Activated T-helper 1 cell treated with anti-CD3 and anti-CD28 coated beads, Interleukin-2, amount 50 U/mL, for 16 hours (primary cell): ENCODE data around the gene S100A6.
A peak's percentile ranks its signal among the peaks of the same experiment; 100 is the strongest.
"Not testable (repeated sequence)": the region's sequence is repeated elsewhere in the genome, so short reads cannot be mapped to it uniquely, and the experiment has no call there.

Experiments used
- DNase-seq, 2 donors: peaks; one replicate each; pipeline ENCODE4 v3.0.0-alpha.2; 2020; ENCODE audit warnings: low read depth in 1 of 2, low spot score in 1 of 2

Gene S100A6

GRCh38 chr1:153531638-153532037 is 4.2 kb downstream of the S100A6 start:
- DNase-seq, result no peak

DNA sequence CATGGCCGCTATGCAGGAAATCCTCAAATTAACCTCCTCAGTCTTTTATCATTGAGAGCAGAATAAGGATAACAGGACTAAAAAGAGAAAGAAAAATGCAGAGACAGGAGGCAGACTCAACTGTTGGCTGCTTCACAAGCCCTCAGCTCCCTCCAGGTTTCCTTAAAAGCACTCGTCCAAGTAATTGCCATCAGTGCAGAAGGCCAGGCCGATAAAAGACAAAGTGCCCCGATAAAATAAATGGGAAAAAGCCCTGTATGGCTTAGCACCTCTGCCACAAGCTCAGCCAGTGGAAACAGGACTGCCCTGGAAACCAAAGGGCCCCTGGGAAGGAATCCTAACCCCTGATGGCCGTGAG is 8.1 kb downstream of the S100A6 start:
- no peak for DNase-seq

GRCh38 chr1:153527023-153527682 is 8.6 kb downstream of the S100A6 start:
- DNase-seq, result no peak

DNA sequence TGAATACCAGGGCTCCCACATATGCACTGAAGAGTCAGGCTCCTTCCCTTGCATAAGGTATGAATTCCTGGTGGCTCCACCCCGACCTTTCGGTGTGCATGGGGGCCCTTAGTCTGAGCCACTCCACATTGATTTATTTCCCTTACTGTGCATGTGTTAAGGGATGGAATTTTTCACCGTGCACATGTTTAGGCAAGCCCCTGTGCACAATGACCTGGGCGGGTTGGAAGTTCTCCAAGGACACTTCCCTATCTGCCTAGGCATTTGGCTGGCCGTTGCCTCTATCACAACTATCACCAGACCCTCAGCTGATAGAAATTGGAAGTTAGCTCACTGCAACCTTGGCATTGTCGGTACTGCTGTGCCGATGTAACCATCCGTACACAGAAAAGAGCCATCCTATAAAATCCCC is 9.7 kb downstream of the S100A6 start:
- no peak for DNase-seq

DNA sequence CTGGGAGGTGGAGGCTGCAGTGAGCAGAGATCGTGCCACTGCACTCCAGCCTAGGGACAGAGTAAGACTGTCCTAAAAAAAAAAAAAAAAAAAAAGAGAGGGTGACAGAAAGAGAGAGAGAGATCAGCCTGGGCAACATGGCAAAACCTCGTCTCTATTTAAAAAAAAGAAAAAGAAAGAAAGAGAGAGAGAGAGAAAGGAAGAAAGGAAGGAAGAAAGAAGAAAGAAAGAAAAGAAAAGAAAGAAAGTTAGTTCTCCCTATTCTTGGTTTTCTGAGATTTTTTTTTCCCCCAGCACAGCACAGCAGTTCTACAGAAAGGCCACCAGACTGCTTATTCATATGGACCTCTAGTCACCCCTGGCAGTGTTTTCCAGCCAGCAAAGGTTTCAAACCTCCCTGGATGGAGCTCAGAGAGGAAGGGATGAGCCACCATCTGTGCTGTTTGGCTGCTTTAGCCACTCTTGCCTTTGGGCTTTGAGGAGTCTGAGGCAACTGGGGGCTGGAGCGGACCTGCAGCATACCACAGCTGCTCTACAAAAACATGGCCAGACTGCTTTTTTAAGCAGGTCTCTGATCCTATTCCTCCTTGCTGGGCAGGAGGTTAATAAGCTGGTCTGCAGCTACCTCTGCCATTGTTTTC is 10.6 kb downstream of the S100A6 start:
- DNase-seq, result no peak

DNA sequence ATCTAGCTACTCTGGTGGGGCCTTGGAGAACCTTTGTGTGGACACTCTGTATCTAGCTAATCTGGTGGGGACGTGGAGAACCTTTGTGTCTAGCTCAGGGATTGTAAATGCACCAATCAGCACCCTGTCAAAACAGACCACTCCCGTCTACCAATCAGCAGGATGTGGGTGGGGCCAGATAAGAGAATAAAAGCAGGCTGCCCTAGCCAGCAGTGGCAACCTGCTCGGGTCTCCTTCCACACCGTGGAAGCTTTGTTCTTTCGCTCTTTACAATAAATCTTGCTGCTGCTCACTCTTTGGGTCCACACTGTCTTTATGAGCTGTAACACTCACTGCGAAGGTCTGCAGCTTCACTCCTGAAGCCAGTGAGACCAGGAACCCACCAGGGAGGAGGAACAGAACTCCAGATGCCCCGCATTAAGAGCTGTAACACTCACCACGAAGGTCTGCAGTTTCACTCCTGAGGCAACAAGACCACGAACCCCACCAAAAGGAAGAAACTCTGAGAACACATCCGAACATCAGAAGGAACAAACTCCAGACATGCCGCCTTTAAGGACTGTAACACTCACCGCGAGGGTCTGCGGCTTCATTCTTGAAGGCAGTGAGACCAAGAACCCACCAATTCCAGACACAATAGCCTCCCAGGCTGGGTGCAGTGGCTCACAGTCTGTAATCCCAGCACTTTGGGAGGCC is 13.3 kb downstream of the S100A6 start:
- DNase-seq, result not testable (repeated sequence)

GRCh38 chr1:153521808-153522207 is 14.0 kb downstream of the S100A6 start:
- DNase-seq, result not testable (repeated sequence)

DNA sequence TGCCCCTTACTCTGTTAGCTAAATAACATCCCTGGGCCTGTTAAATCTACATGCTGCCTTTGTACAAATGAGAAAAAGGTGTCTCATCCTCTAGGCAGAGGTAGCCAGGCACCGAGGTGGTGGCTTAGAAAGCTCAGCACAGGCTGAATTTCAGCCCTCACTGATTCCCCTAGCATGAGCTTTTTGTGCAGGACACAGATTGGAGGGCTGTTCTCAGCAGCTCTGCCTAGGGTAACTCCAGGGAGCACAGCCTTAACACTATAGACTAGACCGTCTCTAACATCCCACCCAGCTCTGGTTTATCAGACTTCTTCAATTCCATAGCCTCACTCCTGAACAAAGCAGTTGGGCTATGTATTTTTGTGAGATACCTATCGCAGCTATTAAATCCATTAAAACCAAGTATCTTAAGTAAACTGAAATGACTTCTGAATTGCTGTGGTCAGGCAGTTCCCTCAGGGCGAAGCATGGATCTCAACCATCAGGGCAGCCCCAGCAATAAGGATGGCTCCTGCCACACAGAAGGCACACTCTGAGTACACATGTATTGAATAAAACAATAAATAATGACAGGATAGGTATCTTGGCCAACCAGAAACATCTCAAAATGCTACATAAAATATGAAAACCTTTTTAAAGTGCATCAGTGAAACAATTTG is 14.8 kb downstream of the S100A6 start:
- no peak for DNase-seq

- DNase-seq, result not testable (repeated sequence)
These were observed 15.6 kb downstream of the S100A6 start for GRCh38 chr1:153520137-153520691.

DNA sequence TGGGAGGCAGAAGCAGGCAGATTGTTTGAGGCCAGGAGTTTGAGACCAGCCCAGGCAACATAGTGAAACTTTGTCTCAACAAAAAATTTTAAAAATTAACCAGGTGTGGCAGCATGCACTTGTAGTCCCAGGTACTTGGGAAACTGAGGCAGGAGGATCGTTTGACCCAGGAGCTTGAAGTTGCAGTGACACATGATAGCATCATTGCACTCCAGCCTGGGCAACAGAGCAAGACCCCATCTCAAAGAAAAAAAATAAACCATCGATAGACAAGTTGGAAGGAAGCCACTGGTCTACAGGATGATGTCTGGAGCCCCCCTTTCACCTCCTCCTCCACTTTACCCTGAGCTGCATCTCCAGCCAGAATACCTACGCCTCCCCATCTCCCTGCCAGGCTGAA is 16.5 kb downstream of the S100A6 start:
- DNase-seq, result no peak

DNA sequence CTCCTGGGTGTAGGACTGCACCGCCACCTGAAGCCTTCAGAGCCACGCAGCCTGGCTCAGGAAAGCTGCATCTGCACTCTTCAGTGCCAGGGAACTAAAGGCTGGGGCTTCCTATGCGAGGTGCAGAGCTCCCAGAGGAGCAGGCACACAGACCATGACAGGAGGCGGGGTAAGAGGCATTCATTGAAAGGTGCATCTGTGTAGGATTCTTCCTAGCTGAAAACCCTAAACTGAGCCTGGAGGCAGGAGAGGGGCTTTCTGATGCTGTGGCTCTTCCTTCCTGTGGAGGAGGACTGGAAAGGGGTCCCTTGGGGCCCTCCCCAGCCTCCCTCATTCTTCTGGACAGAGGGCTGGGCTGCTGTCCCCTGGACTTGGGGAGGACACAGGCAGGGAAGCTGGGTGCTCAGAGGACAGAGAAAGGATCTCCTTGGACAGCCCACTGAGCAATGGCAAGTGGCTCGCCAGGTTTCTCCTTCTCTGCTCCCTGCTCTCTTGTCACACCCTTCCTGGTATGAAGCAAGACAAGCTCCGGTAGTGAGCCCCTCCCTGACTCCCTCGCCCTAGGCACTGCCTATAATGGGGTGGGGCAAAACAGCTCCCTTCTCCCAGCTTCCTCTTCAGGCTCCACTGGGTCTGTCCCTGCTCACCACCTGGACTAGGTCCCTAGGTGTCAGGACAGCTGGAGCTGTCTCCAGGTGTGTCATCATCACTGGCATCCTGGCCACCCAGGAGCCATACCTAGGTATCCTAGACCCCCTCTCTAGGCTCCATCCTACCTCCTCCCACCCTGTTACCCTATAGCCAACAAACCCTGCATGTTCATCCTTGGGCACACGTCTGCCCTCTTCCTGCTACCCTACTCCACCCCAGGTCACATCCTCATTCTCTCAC is 20.0 kb downstream of the S100A6 start:
- no peak for DNase-seq

DNA sequence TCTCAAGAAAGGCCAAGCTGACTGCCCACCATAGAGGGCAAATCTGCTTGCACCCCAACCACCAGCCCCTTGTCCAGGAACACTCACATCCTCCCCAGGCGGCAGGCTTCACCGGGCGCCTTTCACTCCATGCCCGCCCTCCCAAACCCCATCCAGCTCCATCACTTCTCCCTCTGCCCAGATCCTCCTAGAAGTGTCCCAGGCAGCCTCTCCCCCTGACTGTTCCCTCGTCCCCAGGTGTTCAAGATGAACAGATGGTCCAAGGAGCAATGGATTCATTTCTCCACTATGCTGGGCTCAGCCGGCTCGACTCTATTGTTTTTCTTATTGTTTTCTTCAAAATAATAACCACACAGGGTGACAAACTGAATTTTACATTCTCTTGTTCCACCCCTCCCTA is 22.1 kb downstream of the S100A6 start:
- DNase-seq, result no peak

GRCh38 chr1:153513023-153513422 is 22.8 kb downstream of the S100A6 start:
- DNase-seq, result no peak

GRCh38 chr1:153510984-153511410 is 24.8 kb downstream of the S100A6 start:
- peak; percentile 59 to 72 for DNase-seq

GRCh38 chr1:153509729-153510354 is 25.9 kb downstream of the S100A6 start:
- DNase-seq, result peak; percentile 39 to 44

- DNase-seq, result no peak
These were observed 26.8 kb downstream of the S100A6 start for GRCh38 chr1:153509036-153509435.

GRCh38 chr1:153507926-153508583 is 27.7 kb downstream of the S100A6 start:
- no peak for DNase-seq

DNA sequence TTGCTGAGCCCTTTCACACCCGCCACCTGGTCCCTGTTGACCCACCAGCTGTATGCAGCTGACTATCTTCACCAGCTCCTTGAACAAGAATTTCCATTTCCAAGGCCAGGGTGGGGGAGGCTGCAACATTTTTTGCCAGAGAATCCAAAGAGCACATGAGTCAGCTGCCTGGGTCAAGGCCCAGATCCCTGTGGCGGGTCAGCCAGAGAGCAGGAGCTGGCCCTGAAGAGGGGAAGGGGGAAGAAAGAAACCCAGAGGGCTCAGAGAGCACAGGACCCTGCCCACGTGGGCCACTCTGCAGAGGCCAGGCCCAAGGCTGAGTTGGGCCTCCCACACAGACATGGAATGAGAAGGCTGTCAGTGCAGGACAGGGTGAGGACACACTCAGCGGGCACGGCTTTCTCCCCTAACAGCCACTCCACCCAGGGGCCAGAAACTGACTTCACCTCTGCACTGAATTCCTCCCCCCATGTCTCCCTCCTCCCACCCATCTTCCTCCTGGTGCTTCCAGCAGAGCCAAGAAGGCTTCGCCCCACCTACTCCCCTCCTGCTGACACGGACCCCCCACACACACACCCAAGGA is 28.9 kb downstream of the S100A6 start:
- no peak for DNase-seq

GRCh38 chr1:153506386-153506785 is 29.4 kb downstream of the S100A6 start:
- DNase-seq, result no peak
